Mononuclear cell (primary cell): Measurements from ENCODE around the gene BARHL1. TPM values are rescaled to one million over a fixed set of nuclear protein-coding genes. Genes with fewer than 3 reads are reported as not detected.

ENCODE experiments used
- H3K27me3 ChIP-seq: 2 replicates; pipeline ENCODE4 v1.6.0; 2011; ENCODE audit warnings: low read length, control low read depth; ENCODE audit not compliant: insufficient read depth
- H3K4me1 ChIP-seq: 2 replicates; pipeline ENCODE4 v1.5.1; 2011; ENCODE audit warnings: mild to moderate bottlenecking, low read length, control low read depth; ENCODE audit not compliant: insufficient read depth
- H3K4me3 ChIP-seq: 2 replicates; pipeline ENCODE4 v1.5.1; 2011; ENCODE audit warnings: mild to moderate bottlenecking, low read length, moderate library complexity
- H3K9me3 ChIP-seq: 2 replicates; pipeline ENCODE4 v1.5.1; 2011; ENCODE audit warnings: low read depth, mild to moderate bottlenecking, control low read depth, low read length
- total RNA-seq: library from RNA; depleted of rRNA; stranded (reverse); fragments of >200 nt; gene quantifications from one replicate; pipeline ENCODE4 v1.2.3, GENCODE V29; 2012

The BARHL1 gene
- total RNA-seq, 1 donor, result not detected

DNA sequence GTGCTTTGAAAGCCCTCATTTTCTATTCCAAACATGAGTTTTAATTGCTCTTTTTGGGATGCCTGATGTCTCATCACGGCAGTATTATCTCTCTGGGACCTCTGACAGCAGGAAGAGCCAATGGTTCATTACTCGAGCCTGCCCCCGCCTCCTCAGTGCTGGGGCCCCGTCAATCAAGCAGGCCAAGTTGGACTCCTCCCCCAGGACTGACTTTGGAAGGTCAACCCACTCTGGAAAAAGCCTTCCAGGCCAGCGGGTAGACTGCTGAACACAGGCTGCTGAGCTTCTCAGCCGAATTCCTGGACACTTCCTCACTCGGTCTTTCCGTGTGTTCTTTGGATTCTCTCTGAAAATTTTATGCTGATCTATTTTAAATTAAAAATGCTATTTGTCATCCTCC lies 9.5 kb upstream of the BARHL1 start:
- no peaks in the 10 kb centered on the region for H3K4me1 ChIP-seq
- H3K27me3 ChIP-seq, result peaks cover 28% of the 10 kb centered on the region
- no peak overlapping the region for H3K4me3 ChIP-seq
- no peaks in the 10 kb centered on the region for H3K9me3 ChIP-seq

DNA sequence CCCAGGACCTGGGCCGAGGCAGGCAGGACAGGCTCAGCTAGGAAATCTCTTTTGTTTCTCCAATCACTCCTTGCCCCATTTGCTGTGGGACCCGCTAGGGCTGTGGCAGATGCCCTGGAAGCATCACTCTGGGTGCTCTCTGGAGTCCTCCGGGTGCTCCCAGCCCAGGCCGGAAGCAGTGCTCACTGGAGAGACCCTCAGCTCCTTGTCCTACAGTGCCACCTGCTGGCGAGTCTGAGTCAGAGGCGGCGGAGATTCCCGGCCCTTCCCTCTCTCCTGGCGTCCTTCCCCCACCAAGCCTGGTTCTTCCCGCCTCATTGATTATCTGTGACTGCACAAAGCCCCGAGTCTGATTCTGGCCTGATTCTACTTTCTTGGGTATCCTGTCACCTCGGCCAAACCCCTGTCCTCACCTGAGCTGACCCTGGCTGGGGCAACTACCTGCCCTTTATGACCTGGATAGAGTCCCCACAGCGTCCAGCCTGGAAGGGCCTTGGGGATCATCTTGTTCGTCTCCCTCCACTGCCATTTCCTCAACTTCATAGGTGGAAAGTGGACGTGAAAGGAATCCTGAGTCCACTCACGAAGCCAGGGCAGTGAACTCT lies 7.3 kb upstream of the BARHL1 start:
- Histone ChIP-seq H3K4me1 (no peaks in the 10 kb centered on the region), H3K4me3 (no peak overlapping the region), H3K27me3 (peaks cover 50% of the 10 kb centered on the region), H3K9me3 (no peaks in the 10 kb centered on the region)

DNA sequence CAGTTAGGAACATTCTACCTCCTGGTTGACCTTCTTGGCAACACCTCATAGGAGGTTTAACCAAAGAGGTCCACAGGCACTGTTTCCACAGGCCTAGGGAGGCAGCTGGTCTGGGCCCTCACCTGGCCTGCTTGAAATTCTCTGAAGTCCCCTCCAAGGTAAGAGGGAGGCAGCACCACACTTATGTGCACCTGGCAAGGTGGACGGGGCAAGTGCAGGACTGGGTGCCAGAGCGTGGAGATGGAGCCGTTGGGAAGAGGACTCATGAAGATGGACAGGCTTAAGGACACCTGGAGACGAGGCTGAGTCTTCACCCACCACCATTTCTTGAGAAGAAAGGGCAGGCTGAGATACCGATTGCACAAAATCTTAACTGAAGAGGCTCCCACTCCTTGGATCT lies 6.6 kb upstream of the BARHL1 start:
- Histone ChIP-seq H3K4me3 (no peak overlapping the region), H3K4me1 (no peaks in the 10 kb centered on the region), H3K9me3 (no peaks in the 10 kb centered on the region), H3K27me3 (peaks cover 53% of the 10 kb centered on the region)

DNA sequence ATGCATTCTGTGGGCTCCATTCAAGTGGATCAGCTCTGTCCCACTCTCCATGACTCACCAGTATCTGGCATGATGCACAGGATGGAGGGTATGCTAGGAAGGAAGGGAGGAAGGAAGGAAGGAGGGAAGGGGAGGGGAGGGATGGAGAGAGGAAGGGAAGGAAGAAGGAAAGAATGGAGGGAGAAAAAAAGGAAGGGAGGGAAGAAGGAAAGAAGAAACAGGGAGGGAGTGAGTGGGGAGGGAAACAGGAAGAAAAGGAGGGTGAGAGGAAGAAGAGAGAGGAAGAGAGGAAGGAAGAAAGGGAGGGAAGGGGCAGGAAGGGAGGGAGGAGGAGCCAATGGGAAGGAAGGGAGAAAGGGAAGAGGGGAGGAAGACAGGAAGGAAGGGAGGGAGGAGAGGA lies 5.3 kb upstream of the BARHL1 start:
- H3K9me3 ChIP-seq, result no peaks in the 10 kb centered on the region
- no peak overlapping the region for H3K4me3 ChIP-seq
- peaks cover 66% of the 10 kb centered on the region for H3K27me3 ChIP-seq
- H3K4me1 ChIP-seq, result peaks cover 10% of the 10 kb centered on the region

DNA sequence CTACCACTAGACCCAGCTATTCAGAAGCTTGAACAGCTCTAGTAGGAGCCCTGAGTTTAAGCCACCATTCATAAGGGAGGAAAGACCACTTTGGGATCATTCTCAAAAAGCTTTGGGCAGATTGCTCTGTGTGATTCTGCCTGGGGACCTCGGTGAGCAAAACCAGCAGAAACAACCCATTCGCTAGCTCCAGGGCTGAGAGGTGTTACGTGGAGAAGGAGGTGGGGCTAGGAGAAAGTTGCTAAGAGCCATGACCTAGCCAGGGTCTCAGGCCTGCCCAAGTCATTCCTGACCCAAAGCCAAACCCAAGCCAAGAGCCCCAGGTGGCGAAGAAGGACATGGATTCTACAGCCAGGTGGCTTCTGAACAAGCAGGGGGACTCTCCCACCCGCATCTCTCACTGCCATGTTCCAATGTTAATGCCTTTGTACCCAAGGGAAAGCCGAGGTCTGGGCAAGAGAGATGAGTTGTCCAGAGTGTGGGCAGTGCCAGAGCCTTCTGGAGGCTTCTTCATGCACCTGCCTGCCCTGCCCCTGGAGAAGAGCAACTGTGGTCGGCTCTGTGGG lies 4.0 kb upstream of the BARHL1 start:
- Histone ChIP-seq H3K4me1 (peaks cover 10% of the 10 kb centered on the region), H3K9me3 (no peaks in the 10 kb centered on the region), H3K27me3 (peaks cover 76% of the 10 kb centered on the region), H3K4me3 (no peak overlapping the region)

DNA sequence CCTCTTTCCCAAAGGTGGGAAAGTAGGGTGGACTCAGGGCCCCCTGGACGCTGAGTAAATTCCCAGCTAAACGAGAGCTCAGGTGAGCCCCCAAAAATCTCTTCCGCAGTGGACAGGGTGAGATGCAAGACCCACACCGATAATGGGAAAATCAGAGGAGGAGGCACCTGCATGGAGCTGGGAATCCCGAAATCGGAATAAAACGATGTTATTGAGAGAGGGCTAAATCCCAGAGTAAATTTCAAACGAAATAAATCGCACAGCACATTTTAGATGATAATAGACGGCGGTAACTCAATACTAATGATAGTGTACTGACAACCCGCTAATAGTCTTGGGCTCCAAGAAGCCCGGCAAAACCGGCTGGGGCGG lies 3.0 kb upstream of the BARHL1 start:
- H3K9me3 ChIP-seq, result no peaks in the 10 kb centered on the region
- no peak overlapping the region for H3K4me3 ChIP-seq
- H3K4me1 ChIP-seq, result peaks cover 10% of the 10 kb centered on the region
- H3K27me3 ChIP-seq, result peaks cover 83% of the 10 kb centered on the region

DNA sequence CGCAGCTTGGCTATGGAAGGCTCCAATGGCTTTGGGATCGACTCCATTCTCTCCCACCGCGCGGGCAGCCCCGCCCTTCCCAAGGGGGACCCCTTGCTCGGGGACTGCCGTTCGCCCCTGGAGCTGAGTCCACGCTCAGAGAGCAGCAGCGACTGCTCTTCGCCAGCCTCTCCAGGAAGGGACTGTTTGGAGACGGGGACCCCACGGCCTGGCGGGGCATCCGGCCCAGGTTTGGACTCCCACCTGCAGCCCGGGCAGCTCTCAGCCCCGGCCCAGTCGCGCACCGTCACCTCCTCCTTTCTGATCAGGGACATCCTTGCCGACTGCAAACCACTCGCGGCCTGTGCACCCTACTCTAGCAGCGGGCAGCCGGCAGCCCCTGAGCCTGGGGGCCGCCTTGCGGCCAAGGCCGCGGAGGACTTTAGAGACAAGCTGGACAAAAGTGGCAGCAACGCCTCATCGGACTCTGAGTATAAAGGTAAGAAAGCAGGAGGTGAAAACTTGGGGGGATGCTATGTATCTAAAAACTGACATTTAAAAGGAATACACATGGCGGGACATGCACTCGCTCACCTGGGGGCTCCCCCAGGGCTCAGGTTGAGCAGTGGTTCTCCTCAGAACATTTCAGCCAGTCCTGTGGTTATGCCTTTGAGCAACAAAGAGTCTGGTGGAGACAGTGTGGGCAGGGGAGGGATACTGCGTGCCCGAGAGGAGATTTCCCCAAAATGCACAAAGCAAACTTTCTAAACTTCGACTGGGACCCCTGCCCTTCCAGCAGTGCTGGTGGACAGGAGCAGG lies 579 bp downstream of the BARHL1 start:
- Histone ChIP-seq H3K9me3 (no peaks in the 10 kb centered on the region), H3K4me1 (peaks cover 19% of the 10 kb centered on the region), H3K4me3 (no peak overlapping the region), H3K27me3 (peaks cover 91% of the 10 kb centered on the region)

DNA sequence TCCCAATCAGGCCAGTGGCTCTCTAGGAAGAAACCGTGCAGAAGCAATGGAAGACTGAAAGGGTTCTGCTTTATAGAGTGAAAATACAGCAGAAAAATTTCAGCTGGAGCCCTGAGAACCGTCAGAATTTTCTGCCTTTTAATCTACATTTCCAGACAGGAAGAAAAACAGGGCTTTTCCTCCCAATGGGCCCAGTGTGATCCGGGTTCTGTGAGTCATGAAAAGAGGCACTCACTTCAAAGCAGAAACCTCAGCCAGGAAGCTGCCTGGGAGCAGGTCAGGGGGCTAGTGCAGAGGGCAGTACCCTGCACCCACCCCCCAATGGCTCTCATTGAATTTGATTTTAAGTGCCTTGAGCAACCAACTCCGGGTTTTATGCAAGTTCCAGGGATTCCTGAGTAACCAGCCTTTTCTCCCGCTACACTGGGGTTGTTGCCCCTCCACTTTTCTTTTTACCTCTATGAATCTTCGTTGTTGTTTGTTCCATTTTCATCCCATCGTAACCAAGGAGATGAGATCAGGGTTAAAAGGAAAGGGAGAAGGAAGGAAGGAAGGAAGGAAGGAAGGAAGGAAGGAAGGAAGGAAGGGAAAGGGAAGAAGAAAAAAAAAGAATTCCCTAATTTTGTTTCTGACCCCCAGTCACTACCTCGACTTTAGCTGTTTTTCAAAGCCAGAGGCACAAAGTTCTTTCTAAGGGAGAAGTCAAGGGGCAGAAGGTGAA lies 1.3 kb downstream of the BARHL1 start:
- Histone ChIP-seq H3K27me3 (peaks cover 91% of the 10 kb centered on the region), H3K4me1 (peaks cover 19% of the 10 kb centered on the region), H3K9me3 (no peaks in the 10 kb centered on the region), H3K4me3 (no peak overlapping the region)

DNA sequence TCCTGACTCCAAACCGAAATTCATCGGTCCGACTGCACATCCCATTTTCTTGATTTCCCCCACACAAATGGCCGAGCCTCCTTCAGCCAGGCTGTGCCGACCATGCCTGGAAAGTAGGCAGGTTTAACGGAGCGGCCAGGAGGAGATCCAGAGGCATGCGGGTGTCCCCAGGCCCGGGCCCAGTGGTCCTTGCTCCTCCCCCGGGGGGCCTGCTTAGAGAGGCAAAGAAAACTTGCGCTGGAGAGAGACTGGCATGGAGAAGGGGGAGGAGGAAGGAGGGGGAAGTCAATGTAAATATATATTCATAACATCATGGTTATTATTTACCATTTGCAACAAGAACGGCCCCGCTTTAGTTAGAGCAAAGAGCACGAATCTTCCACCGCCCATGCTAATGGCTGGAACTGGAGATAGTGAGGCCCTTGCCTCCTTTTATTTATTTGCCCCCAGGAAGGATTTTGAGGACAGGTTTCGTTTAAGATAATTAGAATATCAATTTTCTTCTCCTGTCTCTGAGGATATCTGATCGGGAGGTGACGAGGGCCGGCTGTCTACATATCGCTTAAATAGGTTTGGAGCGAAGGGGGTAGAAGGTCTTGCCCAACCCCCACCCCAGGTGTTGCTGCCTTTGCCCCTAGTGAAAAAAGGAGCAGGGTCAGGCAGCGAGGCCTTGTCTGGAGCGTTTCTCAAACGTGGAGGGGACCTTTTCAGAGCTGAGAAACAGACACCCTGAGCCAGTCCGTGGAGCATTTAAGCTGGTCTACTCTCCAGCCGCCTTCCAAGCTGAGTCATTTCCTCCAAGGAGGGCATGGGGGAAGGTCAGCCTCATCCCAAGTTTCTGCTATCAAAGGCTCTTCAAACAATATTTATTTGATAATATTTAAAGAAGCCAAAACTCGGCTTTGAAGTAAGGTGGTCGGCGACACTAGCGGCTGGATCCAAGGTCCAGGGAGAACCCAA lies 2.5 kb downstream of the BARHL1 start:
- Histone ChIP-seq H3K9me3 (no peaks in the 10 kb centered on the region), H3K4me3 (no peak overlapping the region), H3K27me3 (peaks cover 87% of the 10 kb centered on the region), H3K4me1 (peaks cover 19% of the 10 kb centered on the region)

DNA sequence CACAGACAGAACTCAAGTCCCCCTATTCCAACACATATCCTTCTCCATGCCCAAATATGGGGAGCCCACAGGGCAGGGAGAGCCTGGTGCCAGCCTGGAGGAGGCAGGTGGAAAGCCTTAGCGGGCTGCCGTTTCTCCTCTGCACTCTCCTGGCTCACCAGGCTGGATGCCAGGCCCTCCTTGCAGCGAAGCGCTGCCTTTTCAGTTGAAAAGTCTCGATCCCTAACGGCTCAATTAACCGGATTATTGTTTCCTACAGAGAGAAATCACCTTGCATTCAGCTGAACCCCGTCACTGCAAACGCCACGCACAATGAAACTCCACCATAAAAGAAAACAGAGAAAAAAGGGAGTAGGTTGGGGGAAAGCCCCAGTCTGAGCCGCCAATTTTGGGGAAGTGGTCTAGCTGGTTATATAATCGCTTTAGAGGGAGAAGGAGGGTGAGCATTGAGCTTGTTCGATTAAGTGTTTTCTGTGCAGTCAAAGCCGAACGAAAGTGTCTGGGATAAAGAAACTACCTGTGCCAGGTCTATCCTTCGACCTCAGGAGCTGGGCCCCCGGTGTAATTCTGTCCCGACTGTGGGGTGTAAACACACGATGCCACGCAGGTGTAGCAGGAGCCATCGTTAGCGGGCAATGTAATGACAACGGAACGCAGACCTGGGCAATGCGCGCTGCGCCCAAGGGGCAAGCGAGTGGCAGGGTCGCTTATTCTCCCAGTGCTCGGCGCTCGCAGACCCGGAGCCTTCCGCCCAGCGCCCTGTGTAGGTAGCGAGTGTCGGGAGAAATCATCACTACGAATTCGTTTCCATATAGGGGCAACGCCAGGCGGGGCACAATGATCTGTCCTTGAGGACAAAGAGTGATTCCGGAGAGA lies 3.8 kb downstream of the BARHL1 start:
- Histone ChIP-seq H3K4me1 (peaks cover 17% of the 10 kb centered on the region), H3K9me3 (no peaks in the 10 kb centered on the region), H3K27me3 (peaks cover 85% of the 10 kb centered on the region), H3K4me3 (no peak overlapping the region)

DNA sequence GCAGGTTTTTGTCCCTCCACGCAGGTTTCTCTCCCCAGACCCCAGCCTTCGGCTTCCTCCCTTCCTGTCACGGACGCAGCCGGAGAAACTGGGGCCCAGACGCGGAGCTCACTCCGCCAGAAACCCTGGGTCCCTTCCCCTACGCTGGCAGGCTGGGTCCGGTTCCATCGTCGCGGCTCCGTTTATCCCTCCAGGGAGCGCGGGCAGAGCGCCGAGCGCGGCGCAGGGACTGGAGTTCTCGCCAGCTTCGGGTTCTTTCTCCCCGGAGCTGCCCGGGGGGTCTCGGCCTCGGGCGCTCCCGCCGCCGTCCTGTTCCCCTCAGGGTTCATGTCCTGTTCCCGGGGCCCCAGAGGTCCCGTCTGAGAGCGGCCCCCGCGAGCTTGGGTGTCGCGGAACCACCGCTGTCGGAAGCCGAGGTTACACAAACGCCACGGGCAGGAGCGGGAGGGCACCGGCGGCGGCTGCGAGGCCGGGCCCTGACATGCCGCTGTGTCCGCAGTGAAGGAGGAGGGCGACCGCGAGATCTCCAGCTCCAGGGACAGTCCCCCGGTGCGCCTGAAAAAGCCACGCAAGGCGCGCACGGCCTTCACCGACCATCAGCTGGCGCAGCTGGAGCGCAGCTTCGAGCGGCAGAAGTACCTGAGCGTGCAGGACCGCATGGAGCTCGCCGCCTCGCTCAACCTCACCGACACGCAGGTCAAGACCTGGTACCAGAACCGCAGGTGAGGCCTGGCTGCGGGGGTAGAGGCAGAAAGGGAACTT lies 4.6 kb downstream of the BARHL1 start:
- peaks cover 85% of the 10 kb centered on the region for H3K27me3 ChIP-seq
- H3K9me3 ChIP-seq, result no peaks in the 10 kb centered on the region
- no peak overlapping the region for H3K4me3 ChIP-seq
- H3K4me1 ChIP-seq, result peaks cover 9% of the 10 kb centered on the region

DNA sequence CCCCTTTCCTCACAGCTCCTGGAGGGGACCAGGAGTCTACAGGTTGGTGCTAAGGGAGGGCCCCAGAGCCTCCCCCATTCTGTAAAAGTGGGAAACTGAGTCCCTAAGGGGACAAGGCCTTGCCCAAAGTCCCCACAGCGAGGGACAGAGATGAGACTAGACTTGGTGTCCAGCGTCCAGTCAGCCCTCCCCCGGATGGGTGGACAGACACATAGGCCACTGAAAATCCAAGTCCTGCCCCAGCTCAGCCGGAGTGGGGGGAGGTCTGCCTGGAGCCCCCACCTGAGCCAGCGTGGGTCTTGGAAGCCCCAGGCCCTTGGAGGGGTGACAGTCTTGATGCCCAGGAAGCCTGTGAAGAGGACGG lies 5.2 kb downstream of the BARHL1 start:
- Histone ChIP-seq H3K4me1 (peaks cover 9% of the 10 kb centered on the region), H3K4me3 (no peak overlapping the region), H3K9me3 (no peaks in the 10 kb centered on the region), H3K27me3 (peaks cover 87% of the 10 kb centered on the region)

DNA sequence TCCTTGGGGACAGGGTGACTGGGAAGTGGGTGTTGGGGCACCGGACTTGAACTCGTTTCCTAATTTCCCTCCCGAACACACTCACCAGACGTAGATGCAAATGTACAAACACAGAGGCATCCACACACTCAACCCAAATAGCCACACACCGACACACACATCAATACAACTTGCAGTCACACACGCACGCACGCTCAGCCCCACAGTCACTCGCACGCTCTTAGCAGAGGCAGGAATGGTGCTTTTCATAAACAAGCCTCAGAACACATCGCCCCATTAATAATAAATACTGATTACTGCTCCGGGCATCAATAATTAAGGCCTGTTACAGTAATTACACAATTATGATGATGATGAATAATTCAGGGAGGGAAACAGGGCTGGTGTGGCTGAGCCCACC lies 5.7 kb downstream of the BARHL1 start:
- H3K9me3 ChIP-seq, result no peaks in the 10 kb centered on the region
- peaks cover 82% of the 10 kb centered on the region for H3K27me3 ChIP-seq
- H3K4me1 ChIP-seq, result peaks cover 9% of the 10 kb centered on the region
- no peak overlapping the region for H3K4me3 ChIP-seq
